HG03442 (cell line): ENCODE data around the gene FAIM.
"Not testable (repeated sequence)": the region's sequence is repeated elsewhere in the genome, so short reads cannot be mapped to it uniquely, and the experiment has no call there.

ENCODE experiments used
- ATAC-seq: cut with Tn5 transposase; IDR thresholded peaks from one replicate; pipeline ENCODE4 v1.9.1; 2021; ENCODE audit warnings: mild to moderate bottlenecking, moderate library complexity; ENCODE audit not compliant: unreplicated experiment

FAIM gene

GRCh38 chr3:138608322-138609135, at the start of gene FAIM:
Gene FAIM, plus strand, starts transcription at chr3:138608771. Its CDS starts 10,956 bp downstream, at chr3:138619727.
- peak; percentile 72 for ATAC-seq

- no peak for ATAC-seq
Measured at GRCh38 chr3:138559134-138559533, 49.4 kb upstream of the FAIM start.

DNA sequence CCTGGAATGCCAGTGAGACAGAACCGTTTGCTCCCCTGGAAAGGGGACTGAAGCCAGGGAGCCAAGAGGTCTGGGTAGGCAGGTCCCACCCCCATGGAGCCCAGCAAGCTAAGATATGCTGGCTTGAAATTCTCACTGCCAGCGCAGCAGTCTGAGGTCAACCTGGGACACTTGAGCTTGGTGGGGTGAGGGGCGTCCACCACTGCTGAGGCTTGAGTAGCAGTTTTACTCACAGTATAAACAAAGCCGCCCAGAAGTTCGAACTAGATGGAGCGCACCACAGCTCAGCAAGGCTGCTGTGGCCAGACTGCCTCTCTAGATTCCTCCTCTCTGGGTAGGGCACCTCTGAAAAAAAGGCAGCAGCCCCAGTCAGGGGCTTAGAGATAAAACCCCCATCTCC, 48.1 kb upstream of the FAIM start:
- ATAC-seq, result no peak

- not testable (repeated sequence) for ATAC-seq
Measured at GRCh38 chr3:138562902-138563301, 45.7 kb upstream of the FAIM start.

- ATAC-seq, result not testable (repeated sequence)
Measured at GRCh38 chr3:138566293-138566692, 42.3 kb upstream of the FAIM start.

GRCh38 chr3:138567403-138567802, 41.2 kb upstream of the FAIM start:
- ATAC-seq, result no peak

DNA sequence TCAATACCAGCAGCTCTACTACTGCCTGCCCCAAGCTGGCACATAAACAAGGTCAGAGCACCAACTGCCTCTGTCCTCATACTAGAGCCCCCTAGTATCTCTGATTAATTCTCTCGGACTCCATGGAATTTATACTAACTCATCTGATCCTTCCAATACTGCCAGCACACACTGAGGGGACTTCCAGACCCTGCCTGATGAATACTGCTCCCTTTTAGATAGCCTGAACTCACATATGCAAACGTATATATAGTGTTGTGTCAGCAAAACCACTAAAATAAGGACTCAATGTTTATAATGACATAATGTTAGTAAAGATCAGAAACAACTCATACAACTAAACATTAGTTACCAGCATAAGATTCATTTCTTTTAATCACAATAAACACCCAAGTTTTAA, 39.5 kb upstream of the FAIM start:
- ATAC-seq, result no peak

GRCh38 chr3:138569624-138570023, 38.9 kb upstream of the FAIM start:
- not testable (repeated sequence) for ATAC-seq

DNA sequence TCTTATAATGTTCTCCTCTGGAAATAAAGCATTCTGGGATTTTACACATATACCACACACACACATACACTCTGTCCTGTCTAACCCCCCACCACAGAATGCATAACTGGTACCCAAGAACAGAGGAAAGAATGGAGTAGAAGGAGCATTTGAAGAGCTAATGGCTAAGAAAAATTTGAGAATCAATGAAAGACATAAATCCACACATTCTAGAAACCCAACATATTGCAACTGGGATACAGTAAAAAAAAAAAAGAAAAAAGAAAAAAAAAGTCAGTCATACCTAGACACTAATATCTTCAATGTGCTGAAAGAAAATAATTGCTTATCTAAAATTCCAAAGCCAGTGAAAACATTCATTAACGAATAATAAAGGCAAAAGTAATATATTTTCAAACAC, 35.4 kb upstream of the FAIM start:
- ATAC-seq, result no peak

DNA sequence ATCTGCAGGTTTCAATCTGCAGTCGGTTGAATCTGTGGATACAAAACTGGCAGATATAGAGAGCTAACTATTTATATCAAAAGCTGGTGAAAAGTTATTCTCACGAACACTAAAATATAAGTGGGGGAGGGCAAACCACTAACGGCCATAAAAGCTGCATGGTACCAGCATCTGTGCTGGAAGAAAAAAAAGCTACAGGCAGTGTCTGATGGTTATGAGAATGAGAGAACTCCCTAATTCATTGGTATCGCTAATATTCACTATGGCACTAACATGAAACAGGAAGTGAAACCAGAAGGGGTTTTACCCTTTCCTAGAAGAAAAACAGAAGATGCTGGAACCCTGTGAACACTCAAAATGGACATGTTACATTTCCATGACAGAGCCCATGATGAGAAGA, 30.4 kb upstream of the FAIM start:
- ATAC-seq, result peak; percentile 85

DNA sequence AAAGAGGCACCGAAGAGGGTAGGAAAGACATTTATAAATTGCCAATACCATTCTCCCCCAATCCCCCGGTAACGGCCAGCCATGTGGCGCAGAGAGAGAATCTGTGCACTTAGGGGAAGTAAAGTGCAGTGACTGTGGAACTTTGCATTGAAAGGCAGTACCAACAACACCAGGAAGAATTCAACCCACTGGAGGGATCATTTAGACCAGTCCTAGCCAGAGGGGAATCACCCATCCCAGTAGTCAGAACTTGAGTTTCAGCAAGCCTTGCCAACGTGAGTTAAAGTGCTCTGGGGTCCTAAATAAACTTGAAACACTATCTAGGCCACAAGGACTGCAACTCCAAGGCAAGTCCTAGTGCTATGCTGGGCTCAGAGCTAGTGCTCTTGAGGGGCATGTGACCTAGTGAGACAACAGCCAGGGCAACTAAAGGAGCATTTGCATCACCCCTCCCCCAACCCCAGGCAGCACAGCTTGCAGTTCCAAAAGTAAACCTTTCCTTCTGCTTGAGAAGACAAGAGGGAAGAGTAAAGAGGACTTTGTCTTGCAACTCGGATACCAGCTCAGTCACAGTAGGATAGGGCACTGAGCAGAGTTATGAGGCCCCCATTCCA, 29.5 kb upstream of the FAIM start:
- no peak for ATAC-seq

- no peak for ATAC-seq
Measured at GRCh38 chr3:138587374-138587773, 21.2 kb upstream of the FAIM start.

- ATAC-seq, result no peak
Measured at GRCh38 chr3:138588445-138588844, 20.1 kb upstream of the FAIM start.

GRCh38 chr3:138591392-138591791, 17.2 kb upstream of the FAIM start:
- ATAC-seq, result no peak

DNA sequence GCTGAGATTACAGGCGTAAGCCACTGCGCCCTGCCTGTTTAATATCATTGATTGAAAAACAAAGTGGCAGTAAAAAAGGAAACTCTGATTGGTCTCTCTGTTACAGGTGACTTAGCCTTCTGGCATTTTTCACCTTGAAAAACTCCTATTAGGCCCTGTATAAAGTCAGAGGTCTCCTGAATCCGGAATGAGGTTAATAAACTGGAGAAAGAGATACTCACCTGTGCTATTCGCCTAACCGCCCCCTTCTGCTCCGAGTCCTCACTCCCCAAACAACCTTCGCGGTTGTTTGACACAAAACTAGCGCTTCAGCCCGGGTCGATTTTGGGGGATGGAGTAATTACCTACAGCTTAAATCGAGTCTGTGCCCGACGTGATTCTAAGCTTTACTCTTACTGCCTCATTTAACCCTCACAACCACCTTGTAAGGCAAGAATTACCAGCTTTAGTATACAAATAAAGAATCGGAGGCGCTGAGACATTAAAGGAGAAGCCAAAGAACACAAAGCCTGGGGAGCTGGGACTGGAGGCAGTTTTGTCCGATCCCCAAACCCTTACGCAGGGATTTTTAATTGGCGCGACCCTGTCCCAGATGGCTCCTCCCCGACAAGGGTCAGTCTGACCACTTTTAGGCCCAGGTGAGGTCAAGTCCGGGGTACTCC, 15.0 kb upstream of the FAIM start:
- ATAC-seq, result no peak

DNA sequence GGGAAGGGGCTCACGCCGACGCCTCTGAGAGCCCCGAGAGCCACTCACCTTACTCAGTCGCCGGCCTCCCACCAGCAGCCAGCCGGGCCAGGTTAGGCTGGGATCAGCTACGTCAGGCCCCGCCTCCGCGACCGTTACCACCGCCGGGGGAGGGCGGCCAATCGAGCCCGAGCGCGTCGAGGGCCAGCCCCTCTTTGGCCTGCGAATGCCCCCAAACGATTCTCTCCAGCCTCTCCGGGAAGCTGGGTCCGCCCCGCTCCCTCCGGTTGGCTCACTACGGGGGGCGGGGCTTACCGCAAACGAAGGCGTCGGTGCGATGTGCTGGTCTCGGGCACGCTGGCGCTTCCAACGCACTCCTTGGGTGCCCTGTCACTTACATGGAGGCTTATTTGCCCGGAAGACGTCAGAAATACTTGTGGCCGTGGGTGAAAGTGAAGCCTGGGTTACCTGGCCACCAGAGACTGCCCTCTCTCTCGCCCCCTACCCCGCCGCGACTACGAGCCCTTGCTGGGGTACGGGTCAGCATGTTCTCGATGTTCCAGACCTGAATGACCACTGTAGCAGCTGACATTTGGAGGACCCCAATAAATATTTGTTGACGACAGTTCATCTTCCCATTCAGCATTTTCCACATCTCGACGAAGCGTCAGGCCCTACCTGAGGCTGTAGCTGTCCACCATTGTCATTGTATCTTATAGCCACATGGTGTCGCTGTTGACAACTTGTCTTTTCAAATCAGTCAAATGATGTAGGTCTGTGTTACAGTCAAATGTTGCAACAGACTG, 14.2 kb upstream of the FAIM start, which contains the start of gene CEP70:
CEP70 (minus strand) TSS at position 111 of the 785 bp plus-strand sequence. CDS start 21,333 bp downstream, outside the sequence.
- peak; percentile 82 for ATAC-seq

DNA sequence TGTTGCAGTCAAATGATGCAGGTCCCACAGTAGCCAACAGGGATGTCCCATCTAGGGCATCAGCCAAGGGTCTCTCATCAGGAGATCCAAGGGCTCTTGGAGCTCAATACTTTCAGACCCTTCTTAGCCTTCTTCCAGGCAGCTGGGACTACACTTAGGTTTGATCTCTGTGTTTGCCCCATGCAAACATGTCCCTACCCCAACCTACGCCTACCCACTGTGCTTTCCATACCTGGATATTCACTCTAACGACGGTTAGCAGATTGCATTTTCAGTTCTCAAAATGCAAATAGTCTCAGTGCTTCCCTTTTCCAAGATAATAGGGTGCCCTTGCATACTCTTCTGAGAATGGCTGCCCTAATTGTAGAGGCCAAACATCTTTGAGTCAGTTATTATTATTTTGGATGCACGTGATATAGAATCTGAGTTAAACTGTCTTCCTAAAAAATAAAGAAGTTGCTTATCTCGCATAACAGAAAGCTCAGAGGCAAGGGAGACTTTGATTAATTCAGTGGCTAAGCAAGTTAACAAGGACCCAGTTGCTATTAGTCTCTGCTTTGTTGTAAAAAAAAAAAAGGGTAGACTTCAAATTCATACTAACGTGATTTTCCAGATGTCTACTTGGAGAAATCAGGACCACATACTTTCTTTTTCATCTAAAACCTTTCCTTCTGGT, 13.5 kb upstream of the FAIM start:
- peak; percentile 12 for ATAC-seq

- ATAC-seq, result not testable (repeated sequence)
Measured at GRCh38 chr3:138597186-138597976, 11.2 kb upstream of the FAIM start.

GRCh38 chr3:138598534-138598933, 10.0 kb upstream of the FAIM start:
- no peak for ATAC-seq
